Vagina (tissue), 2 donors: ENCODE results near the gene TEAD2. TPM values are rescaled to one million over a fixed set of nuclear protein-coding genes. Genes with fewer than 3 reads are reported as not detected.
"Not testable (repeated sequence)": the region's sequence is repeated elsewhere in the genome, so short reads cannot be mapped to it uniquely, and the experiment has no call there.

ENCODE experiments used
- DNase-seq, 2 donors: peaks; one replicate each; pipeline ENCODE4 v3.0.0-alpha.2; 2017; ENCODE audit errors: extremely low spot score in 2 of 2
- H3K27ac ChIP-seq: fragments of 200-600 bp; sonication (generic); one replicate; pipeline ENCODE4 v1.5.1; 2019
- H3K27me3 ChIP-seq: fragments of 200-600 bp; sonication (generic); one replicate; pipeline ENCODE4 v1.5.1; 2019
- H3K36me3 ChIP-seq, 2 donors: fragments of 200-600 bp; sonication (generic); one replicate each; pipeline ENCODE4 v1.5.1; 2017 to 2019
- H3K4me1 ChIP-seq: fragments of 200-600 bp; sonication (generic); one replicate; pipeline ENCODE4 v1.5.1; 2019
- H3K4me3 ChIP-seq, 2 donors: fragments of 200-600 bp; sonication (generic); 1 replicate in 1 of 2; 2 replicates in 1 of 2; pipeline ENCODE4 v1.5.1; 2016 to 2019
- H3K9me3 ChIP-seq: fragments of 200-600 bp; sonication (generic); one replicate; pipeline ENCODE4 v1.5.1; 2019
- POLR2A ChIP-seq, 2 donors: fragments of 450-650 bp; IDR thresholded peaks; one replicate each; pipeline ENCODE4 v1.6.1; 2017; ENCODE audit warnings: antibody characterized with exemption in 2 of 2, mild to moderate bottlenecking in 2 of 2, moderate library complexity in 2 of 2
- POLR2AphosphoS5 ChIP-seq, 2 donors: sonication (generic); formaldehyde crosslinking; IDR thresholded peaks; one replicate each; pipeline ENCODE4 v1.9.0; 2017; ENCODE audit warnings: antibody characterized with exemption in 2 of 2, mild to moderate bottlenecking in 2 of 2, low read depth in 1 of 2; ENCODE audit not compliant: insufficient read depth in 1 of 2
- intact Hi-C: fragments of 100-400 bp; cut with DNase I; formaldehyde crosslinking; loops from one replicate; pipeline ENCODE4 v1.15.1; 2023
- total RNA-seq: library from RNA; depleted of rRNA; stranded (reverse); fragments of >200 nt; gene quantifications from one replicate; pipeline ENCODE4 v1.2.3, GENCODE V29; 2016
- TF ChIP-seq, protein P1 (sequence below), 3 experiments: fragments of 450-650 bp in 2 of 3; fragments of 200-600 bp in 1 of 3; sonication (generic) in 1 of 3; IDR thresholded peaks; one replicate each; pipeline ENCODE4 v1.5.1; 2017 to 2019; ENCODE audit warnings: antibody characterized with exemption in 3 of 3, mild to moderate bottlenecking in 2 of 3, moderate library complexity in 2 of 3

Gene TEAD2
- total RNA-seq, 1 donor from 2014 or later, result 20.4 TPM

DNA sequence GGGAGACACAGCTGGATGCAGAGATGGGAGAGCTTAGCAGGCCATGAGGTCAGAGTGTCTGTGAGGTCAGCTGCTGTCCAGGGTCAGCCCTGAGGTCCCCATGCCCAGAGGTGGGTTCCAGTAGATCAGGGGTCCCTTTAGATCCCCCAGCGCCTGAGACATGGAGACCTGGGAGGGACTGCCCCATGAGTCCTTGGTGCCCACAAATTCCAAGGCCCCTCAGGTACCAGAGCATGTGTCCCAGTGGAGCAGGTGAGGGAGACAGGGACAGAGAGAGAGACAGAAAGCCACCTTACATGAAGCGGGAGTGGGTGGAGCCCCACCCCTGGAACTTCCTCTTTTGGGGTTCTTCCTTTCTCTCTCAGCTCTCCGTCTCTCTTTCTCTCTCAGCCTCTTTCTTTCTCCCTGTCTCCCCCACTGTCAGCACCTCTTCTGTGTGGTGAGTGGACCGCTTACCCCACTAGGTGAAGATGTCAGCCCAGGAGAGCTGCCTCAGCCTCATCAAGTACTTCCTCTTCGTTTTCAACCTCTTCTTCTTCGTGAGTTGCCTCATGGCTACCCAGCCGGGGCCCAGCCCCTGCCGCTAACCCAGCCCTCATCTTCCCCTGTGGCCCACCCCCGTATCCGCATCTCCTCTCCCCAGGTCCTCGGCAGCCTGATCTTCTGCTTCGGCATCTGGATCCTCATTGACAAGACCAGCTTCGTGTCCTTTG is 27.0 kb downstream of the TEAD2 start, which contains the start of gene CD37:
TSS of gene CD37 (plus strand) at position 336 of the 713 bp plus-strand sequence. CDS start at position 471, 135 bp downstream.
- DNase-seq, result peak in 1 of 2 donors; percentile 81
- Histone ChIP-seq H3K27ac (peak within 1 kb of the TSS; percentile 31), H3K4me3 (peak within 1 kb of the TSS in 1 of 2 donors; percentile 34), H3K36me3 (no peaks in the 10 kb centered on the region), H3K9me3 (no peaks in the 10 kb centered on the region), H3K4me1 (peaks cover 26% of the 10 kb centered on the region), H3K27me3 (no peaks in the 10 kb centered on the region)
- no peak for TF ChIP-seq POLR2A (IDR thresholded peaks at IDR 0.05)
- TF ChIP-seq, protein P1, sequence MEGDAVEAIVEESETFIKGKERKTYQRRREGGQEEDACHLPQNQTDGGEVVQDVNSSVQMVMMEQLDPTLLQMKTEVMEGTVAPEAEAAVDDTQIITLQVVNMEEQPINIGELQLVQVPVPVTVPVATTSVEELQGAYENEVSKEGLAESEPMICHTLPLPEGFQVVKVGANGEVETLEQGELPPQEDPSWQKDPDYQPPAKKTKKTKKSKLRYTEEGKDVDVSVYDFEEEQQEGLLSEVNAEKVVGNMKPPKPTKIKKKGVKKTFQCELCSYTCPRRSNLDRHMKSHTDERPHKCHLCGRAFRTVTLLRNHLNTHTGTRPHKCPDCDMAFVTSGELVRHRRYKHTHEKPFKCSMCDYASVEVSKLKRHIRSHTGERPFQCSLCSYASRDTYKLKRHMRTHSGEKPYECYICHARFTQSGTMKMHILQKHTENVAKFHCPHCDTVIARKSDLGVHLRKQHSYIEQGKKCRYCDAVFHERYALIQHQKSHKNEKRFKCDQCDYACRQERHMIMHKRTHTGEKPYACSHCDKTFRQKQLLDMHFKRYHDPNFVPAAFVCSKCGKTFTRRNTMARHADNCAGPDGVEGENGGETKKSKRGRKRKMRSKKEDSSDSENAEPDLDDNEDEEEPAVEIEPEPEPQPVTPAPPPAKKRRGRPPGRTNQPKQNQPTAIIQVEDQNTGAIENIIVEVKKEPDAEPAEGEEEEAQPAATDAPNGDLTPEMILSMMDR (IDR thresholded peaks at IDR 0.05), result no peak
- no peak for TF ChIP-seq POLR2AphosphoS5 (IDR thresholded peaks at IDR 0.05; ENCODE audit: insufficient read depth in 1 of 2, low read depth in 1 of 2)
- intact Hi-C loops, result no loop called here

DNA sequence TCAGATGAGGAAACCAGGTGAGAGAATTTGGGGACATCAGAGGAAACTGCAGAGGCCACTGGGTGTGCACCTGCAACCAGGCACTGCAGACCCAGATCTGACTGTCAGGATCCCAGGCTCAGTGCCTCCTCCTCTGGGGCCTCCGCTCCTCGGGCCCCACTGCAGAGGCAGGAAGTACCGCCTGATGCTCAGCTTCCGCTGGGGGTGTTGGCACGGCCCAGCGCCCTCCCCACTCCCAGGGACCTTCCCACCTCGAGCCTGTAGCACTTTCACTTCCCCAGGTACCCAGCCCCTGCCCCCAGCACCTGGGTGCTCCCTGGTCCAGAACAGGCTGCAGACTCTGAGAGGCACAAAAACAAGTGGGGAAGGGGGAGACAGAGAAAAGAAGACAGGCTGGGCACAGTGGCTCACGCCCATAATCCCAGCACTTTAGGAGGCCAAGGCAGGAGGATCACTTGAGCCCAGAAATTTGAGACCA is 28.4 kb downstream of the TEAD2 start:
- intact Hi-C loops, result no loop called here
- no peak overlapping the region for H3K4me3 ChIP-seq
- no peaks in the 10 kb centered on the region for H3K36me3 ChIP-seq
- H3K9me3 ChIP-seq, result no peaks in the 10 kb centered on the region
- TF ChIP-seq POLR2AphosphoS5 (IDR thresholded peaks at IDR 0.05; ENCODE audit: insufficient read depth in 1 of 2, low read depth in 1 of 2), result no peak
- TF ChIP-seq, protein P1 (IDR thresholded peaks at IDR 0.05), result no peak
- no peak for TF ChIP-seq POLR2A (IDR thresholded peaks at IDR 0.05)
- H3K27me3 ChIP-seq, result no peaks in the 10 kb centered on the region
- peak in 1 of 2 donors; percentile 72 for DNase-seq
- H3K4me1 ChIP-seq, result peaks cover 15% of the 10 kb centered on the region
- H3K27ac ChIP-seq, result no peak overlapping the region

DNA sequence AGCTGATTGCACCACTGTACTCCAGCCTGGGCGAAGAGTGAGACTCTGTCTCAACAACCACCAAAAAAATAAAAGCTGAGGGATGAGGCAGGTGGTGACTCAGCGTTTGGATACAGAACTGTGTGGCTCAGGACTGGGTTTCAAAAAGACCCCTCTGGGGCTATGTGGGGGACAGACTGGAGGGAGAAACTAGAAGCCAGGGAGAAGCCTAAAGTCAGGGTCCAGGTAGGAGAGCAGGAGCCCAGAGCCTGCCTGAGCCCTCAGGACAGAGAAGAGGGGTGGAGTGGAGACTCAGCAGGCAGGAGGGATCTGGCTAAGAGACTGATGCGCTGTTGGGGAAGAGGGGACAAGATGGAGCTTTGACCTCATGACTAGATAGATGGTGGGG is 28.8 kb downstream of the TEAD2 start:
- DNase-seq, result peak in 1 of 2 donors; percentile 49
- TF ChIP-seq POLR2A (IDR thresholded peaks at IDR 0.05), result no peak
- TF ChIP-seq, protein P1 (IDR thresholded peaks at IDR 0.05), result no peak
- no peak for TF ChIP-seq POLR2AphosphoS5 (IDR thresholded peaks at IDR 0.05; ENCODE audit: insufficient read depth in 1 of 2, low read depth in 1 of 2)
- no peak overlapping the region for H3K27ac ChIP-seq
- no peaks in the 10 kb centered on the region for H3K9me3 ChIP-seq
- intact Hi-C loops, result no loop called here
- peaks cover 10% of the 10 kb centered on the region for H3K4me1 ChIP-seq
- no peaks in the 10 kb centered on the region for H3K36me3 ChIP-seq
- no peak overlapping the region for H3K4me3 ChIP-seq
- H3K27me3 ChIP-seq, result no peaks in the 10 kb centered on the region

DNA sequence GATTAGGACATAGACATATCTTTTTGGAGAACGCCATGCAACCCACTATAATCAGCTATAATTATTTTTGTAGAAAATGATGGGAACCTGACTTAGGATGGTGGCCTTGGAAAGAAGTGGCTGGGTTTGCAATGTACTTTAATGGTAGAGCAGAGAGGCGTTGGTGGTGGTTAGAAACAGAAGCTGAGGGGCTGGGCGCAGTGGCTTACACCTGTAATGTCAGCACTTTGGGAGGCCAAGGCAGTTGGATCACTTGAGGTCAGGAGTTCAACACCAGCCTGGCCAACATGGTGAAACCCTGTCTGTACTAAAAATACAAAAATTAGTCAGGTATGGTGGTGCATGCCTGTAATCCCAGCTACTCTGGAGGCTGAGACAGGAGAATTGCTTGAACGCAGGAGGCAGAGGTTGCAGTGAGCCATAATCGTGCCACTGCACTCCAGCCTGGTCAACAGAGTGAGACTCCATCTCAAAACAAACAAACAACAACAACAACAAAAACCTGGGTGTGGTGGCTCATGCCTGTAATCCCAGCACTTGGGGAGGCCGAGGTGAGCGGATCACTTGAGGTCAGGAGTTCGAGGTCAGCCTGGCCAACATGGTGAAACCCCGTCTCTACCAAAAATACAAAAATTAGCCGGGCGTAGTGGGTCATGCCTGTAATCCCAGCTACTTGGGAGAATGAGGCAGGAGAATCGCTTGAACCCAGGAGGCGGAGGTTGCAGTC is 29.4 kb downstream of the TEAD2 start:
- H3K36me3 ChIP-seq, H3K4me1 ChIP-seq, H3K9me3 ChIP-seq, H3K27me3 ChIP-seq, H3K27ac ChIP-seq, intact Hi-C loops, H3K4me3 ChIP-seq: not testable (repeated sequence)
- peak in 1 of 2 donors; percentile 52 for DNase-seq

- Histone ChIP-seq H3K9me3 (no peaks in the 10 kb centered on the region), H3K27me3 (no peaks in the 10 kb centered on the region), H3K36me3 (no peaks in the 10 kb centered on the region), H3K4me1 (no peaks in the 10 kb centered on the region), H3K4me3 (no peak overlapping the region), H3K27ac (no peak overlapping the region)
- TF ChIP-seq POLR2A (IDR thresholded peaks at IDR 0.05) (no peak), POLR2AphosphoS5 (IDR thresholded peaks at IDR 0.05; ENCODE audit: insufficient read depth in 1 of 2, low read depth in 1 of 2) (peak in 1 of 2 donors; percentile 22)
- TF ChIP-seq, protein P1 (IDR thresholded peaks at IDR 0.05), result no peak
- intact Hi-C loops, result no loop called here
- DNase-seq, result peak in 1 of 2 donors; percentile 49
Measured at GRCh38 chr19:49331616-49332055, 30.6 kb downstream of the TEAD2 start.

GRCh38 chr19:49331187-49331586 is 31.0 kb downstream of the TEAD2 start:
- intact Hi-C loops, H3K27me3 ChIP-seq, DNase-seq, H3K9me3 ChIP-seq, H3K4me1 ChIP-seq, H3K36me3 ChIP-seq, H3K27ac ChIP-seq, H3K4me3 ChIP-seq: not testable (repeated sequence)
